Mesodermal cell (in vitro differentiated cells): ENCODE results near the gene ALPP.
"Not testable (repeated sequence)": the region's sequence is repeated elsewhere in the genome, so short reads cannot be mapped to it uniquely, and the experiment has no call there.

ENCODE experiments used
- H3K27ac ChIP-seq: 2 replicates; pipeline ENCODE4 v1.7.0; 2013; ENCODE audit warnings: mild to moderate bottlenecking, low read depth, low read length, moderate library complexity; ENCODE audit not compliant: severe bottlenecking
- H3K36me3 ChIP-seq: 2 replicates; pipeline ENCODE4 v1.7.1; 2013; ENCODE audit warnings: mild to moderate bottlenecking, low read length, moderate library complexity; ENCODE audit not compliant: control insufficient read depth, insufficient read depth
- H3K4me1 ChIP-seq: one replicate; pipeline ENCODE4 v1.7.1; 2013; ENCODE audit warnings: mild to moderate bottlenecking, low read length; ENCODE audit not compliant: insufficient read depth, control insufficient read depth, poor library complexity, severe bottlenecking
- H3K4me3 ChIP-seq: 2 replicates; pipeline ENCODE4 v1.7.0; 2013; ENCODE audit warnings: low read length, control low read depth, mild to moderate bottlenecking; ENCODE audit not compliant: insufficient read depth, poor library complexity, severe bottlenecking; ENCODE audit errors: extremely low read depth
- H3K9me3 ChIP-seq: 2 replicates; pipeline ENCODE4 v1.7.1; 2013; ENCODE audit warnings: mild to moderate bottlenecking, low read length, moderate library complexity; ENCODE audit not compliant: control insufficient read depth
- WGBS, 2 experiments: methylation state at CpG; one replicate each; pipeline ENCODE4 v1.1.5; 2013; ENCODE audit warnings: missing lambda C conversion rate in 2 of 2; ENCODE audit not compliant: insufficient coverage in 2 of 2; 5-methylcytosine and 5-hydroxymethylcytosine counted together

The ALPP gene

DNA sequence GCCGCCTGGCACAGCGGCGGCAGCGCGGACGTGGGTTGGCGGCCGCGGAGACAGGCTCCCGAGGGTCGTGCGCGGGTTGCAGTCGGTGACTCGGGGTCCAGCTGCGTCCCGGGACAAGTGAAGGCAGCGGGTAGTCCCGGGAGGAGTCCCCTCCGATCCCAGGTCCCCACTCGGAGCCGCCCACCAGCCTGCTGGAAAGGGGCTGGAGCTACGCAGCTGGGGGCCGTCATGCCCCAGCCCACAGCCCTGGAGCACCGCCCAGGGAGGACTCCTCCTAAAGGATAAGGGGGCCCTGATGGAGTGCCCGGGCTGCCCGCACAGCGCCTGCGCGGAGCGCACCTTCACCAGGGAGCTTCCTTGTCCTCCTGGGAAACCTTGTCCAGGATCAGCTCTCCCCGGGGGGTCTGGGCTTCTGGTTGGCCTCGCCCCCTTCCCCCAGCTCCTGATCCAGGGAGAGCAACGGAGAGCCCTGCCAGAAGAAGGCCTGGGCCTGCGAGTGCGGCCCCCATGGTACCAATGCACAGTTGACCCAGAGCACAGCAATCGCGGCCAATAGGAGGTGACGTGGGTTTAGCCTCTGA lies 25.9 kb upstream of the ALPP start:
- WGBS, 2 experiments, result 52 to 57% methylated on average over 36 to 37 of the region's 39 CpGs
- no peak overlapping the region for H3K4me3 ChIP-seq

DNA sequence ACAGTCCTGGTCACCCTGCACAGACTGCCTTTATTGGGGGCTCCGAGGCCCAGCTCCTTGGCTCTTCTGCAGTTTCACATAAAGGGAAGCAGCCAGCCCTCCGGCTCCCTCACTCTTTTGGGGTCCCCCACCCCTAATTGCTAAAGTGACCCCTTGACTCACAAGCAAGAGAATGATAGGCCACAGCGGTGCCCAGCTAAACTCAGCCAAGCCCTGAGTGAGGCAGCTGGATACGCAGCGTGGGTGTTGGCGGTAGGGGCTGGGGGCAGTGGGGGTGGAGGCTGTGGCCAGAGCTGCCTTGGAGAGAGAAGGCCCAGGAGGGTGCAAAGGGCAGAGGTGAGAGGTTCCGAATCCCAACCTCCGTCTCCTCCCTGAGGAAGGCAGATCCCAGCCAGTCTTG lies 25.5 kb upstream of the ALPP start:
- H3K4me1 ChIP-seq, result no peaks in the 10 kb centered on the region
- H3K36me3 ChIP-seq, result no peaks in the 10 kb centered on the region
- 91 to 92% methylated on average over 8 of the region's 8 CpGs for WGBS, 2 experiments
- H3K9me3 ChIP-seq, result peaks cover 4% of the 10 kb centered on the region
- H3K4me3 ChIP-seq, result no peak overlapping the region
- no peak overlapping the region for H3K27ac ChIP-seq

More for the DNA sequence above, 25.9 kb upstream of the ALPP start:
- Histone ChIP-seq H3K27ac (no peak overlapping the region), H3K36me3 (no peaks in the 10 kb centered on the region), H3K9me3 (peaks cover 4% of the 10 kb centered on the region), H3K4me1 (no peaks in the 10 kb centered on the region)

DNA sequence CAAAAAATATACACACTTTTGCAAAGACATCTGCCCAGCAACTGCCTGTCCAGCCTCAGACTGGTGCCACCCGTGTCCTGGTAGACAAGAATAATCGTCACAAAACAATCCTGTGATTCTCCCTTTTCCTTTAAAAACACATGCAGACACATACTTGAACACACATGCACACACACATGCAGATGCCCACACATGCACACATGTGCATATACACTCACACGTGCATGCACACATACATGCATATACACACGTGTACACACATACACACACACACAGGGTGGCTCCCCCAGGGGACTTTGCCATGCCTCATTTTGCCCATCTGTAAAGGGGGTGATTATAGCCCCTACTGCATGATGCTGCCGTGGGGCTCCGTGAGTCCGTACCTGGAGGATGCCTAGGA lies 24.9 kb upstream of the ALPP start:
- H3K9me3 ChIP-seq, result peaks cover 4% of the 10 kb centered on the region
- no peaks in the 10 kb centered on the region for H3K4me1 ChIP-seq
- H3K4me3 ChIP-seq, result no peak overlapping the region
- WGBS, 2 experiments, result 83 to 86% methylated on average over 6 to 7 of the region's 7 CpGs
- no peaks in the 10 kb centered on the region for H3K36me3 ChIP-seq
- H3K27ac ChIP-seq, result no peak overlapping the region

DNA sequence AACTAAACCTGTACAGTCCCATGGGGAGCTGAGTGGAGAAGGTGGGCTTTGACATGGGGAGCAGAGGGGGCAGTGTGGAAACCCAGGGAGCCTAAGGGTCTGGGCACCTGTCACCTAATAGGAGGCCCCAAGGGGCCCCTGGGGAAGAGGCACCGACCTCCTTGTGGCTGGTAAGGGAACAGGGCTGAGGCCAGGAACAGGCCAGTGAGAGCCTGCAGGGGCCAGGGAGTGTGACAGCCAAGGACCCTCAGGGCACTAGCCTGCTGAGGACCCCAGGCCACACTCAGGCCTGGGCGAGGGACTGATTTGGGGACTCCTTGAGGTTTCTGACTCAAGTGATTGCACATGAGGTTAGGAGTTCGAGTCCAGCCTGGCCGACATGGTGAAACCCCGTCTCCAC lies 24.5 kb upstream of the ALPP start:
- WGBS, 2 experiments, result 89 to 94% methylated on average over 2 to 4 of the region's 5 CpGs
- Histone ChIP-seq H3K9me3 (peaks cover 4% of the 10 kb centered on the region), H3K4me3 (no peak overlapping the region), H3K27ac (no peak overlapping the region), H3K36me3 (no peaks in the 10 kb centered on the region), H3K4me1 (no peaks in the 10 kb centered on the region)

DNA sequence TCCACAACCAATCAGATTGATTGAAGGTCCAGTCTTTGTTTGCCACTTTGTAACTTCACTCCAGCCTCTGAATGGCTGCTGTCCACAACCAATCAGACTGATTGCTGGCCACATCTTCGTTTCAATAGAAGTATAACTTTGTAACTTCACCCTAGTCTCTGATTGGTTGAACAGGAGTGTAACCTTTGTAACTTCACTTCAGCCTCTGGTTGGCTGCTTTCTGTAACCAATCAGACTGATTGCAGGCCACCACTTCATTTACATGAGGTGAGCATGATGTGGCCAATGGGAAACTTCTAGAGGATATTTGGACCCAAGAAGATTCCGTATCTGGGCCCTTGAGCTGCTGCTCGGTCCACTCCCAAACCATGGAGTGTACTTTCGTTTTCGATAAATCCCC lies 16.9 kb upstream of the ALPP start:
- Histone ChIP-seq H3K4me3 (no peak overlapping the region), H3K9me3 (no peaks in the 10 kb centered on the region), H3K27ac (no peak overlapping the region), H3K4me1 (peaks cover 5% of the 10 kb centered on the region), H3K36me3 (no peaks in the 10 kb centered on the region)
- WGBS, 2 experiments, result 94 to 96% methylated on average over 5 of the region's 5 CpGs

DNA sequence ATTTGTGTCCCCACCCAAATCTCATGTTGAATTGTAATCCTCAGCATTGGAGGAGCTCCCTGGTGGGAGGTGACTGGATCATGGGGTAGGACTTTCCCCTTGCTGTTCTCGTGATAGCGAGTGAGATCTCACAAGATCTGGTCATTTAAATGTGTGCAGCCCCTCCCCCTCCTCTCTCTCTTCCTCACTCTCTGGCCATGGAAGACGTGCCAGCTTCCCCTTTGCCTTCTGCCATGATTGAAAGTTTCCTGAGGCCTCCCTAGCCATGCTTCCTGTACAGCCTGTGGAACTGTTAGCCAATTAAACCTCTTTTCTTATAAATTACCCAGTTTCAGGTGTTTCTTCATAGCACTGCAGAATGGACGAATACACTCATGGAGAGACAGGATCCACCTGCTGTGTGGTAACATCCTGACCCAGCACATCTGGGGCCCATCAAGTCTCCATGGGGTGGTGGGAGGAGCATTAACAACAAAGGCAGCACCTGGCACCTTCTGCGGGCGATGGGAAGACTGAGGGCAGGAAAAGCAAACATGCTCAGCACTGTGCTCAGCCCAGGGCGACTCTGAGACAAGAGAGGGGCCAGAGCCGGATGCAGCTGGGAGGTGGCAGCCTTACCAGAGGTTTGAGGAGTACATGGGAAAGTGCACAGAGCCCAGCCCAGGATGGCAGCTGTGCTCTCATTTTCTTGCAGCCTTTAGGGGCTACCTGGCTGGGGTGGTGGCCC lies 16.2 kb upstream of the ALPP start:
- Histone ChIP-seq H3K4me3 (no peak overlapping the region), H3K9me3 (no peaks in the 10 kb centered on the region), H3K4me1 (peaks cover 5% of the 10 kb centered on the region), H3K36me3 (no peaks in the 10 kb centered on the region), H3K27ac (no peak overlapping the region)
- WGBS, 2 experiments, result 74 to 77% methylated on average over 7 to 8 of the region's 8 CpGs

DNA sequence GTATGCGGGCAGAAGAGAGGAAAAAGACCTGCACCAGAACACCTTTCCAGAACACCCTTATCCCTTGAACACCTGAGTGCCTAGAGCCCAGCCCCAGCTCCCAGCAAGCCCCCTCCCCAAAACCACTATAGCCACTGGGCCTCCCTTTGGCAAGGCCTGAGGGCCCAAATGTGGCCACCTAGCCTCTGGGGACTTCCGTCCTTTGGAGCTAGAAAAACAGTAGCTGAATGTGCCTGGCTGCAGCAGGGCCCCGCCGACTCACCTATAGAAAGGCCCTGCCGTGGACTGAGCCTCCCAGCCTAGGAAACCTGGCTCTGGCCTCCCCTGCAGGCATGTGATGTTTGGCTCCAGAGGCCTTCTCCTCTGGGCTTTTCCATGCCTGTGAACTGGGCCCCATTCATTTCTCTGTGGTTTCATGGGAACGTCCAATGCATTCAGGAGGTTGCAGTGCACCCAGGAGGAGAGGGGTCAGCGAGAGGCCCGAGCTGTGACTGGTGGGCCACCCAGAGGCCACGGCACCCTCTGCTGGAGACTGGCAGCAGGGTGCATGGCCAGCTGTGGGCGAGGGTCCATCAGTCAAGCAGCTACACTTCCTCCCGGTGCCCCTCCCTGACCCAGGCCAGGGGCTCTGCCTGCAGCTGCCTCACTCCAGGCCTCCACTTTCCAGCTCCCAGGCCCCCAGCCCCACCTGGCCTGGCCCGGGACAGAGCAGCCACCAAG lies 15.3 kb upstream of the ALPP start:
- not testable (repeated sequence) for H3K9me3 ChIP-seq, H3K27ac ChIP-seq, H3K4me1 ChIP-seq, H3K36me3 ChIP-seq, H3K4me3 ChIP-seq
- WGBS, 2 experiments, result 85% methylated on average over 9 to 10 of the region's 12 CpGs

DNA sequence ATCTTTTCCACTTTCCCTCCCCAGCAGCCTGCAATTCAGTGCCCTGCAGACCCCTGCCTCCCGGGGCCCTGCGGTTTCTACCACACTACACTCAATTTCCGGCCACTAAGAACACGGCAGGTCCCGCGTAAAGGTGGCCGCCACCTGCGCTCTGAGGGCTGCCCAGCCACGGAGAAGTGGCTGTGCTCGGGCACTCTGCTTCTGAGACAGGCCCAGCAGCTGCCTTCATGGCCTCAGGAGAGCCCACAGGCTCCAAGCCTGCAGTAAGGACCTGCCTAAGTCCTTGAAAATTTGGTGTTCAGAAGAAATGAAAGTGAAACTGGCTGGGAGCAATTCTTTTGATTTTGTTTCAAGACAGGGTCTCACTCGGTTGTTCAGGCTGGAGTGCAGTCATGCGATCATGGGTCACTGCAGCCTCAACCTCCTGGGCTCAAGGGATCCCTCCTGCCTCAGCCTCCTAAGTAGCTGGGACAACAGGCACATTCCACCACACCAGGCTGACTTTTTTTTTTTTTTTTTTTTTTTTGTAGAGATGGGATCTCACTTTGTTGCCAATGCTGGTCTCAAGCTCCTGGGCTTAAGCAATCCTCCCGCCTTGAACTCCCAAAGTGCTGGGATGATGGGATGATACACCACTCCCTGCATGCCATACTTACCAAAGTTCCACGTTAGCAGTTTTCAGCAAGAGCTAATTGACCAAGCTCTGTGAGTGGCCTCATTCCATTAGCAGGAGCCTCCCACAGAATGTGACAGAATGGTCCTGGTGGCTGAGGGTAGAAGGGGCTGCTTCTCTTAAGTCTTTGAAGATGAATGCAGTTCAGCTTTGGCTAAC lies 14.6 kb upstream of the ALPP start:
- no peaks in the 10 kb centered on the region for H3K9me3 ChIP-seq
- H3K27ac ChIP-seq, result no peak overlapping the region
- H3K4me3 ChIP-seq, result no peak overlapping the region
- WGBS, 2 experiments, result 84 to 89% methylated on average over 13 to 14 of the region's 14 CpGs
- no peaks in the 10 kb centered on the region for H3K36me3 ChIP-seq
- H3K4me1 ChIP-seq, result peaks cover 14% of the 10 kb centered on the region

DNA sequence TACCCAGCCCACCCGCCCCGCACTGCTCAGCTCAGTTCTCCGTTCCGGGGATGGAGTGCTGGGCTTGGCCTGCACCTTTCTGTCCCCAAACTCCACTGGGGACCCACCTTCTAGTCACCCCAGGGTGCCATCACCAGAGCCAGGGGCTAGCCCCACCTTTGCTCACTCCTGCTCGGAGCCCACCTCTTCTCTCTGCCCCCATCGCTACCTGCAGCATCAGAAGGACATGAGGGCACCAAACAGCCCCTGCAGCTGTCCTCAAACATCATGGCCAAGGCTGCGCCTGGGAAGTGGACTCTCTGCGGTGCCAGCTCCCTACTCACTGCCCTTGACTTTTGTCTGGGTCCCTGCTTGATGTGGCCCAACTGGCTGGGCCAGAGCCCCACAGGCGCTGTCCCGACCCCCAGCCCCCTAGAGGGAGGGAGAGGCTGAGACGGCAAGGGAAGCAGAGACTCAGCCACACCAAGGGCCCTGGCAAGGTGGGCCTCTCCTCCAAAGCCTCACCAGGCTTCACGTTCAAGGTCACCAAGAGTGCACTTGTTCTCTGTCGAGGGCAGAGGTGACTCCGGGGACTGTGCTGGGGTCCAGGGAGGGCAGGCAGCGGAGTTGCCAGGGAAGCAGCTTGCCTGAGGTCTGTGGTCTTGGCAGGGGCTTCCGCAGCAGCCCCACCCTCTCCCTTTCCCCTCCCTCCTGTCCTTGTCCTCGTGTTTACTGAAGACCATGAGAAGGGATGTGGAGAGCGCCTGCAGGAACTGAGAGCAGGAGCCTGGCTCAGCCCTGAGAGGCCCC lies 13.6 kb upstream of the ALPP start:
- H3K4me1 ChIP-seq, result peaks cover 17% of the 10 kb centered on the region
- WGBS, 2 experiments, result 95 to 100% methylated on average over 4 to 11 of the region's 18 CpGs
- not testable (repeated sequence) for H3K27ac ChIP-seq, H3K4me3 ChIP-seq, H3K9me3 ChIP-seq, H3K36me3 ChIP-seq
